NCI-H2196 treated with DMSO at 0.1 percent for 48 hours (cell line): Measurements from ENCODE around the gene PROCR.
"Not testable (repeated sequence)": the region's sequence is repeated elsewhere in the genome, so short reads cannot be mapped to it uniquely, and the experiment has no call there.

Experiments
- DNase-seq: peaks from one replicate; lab custom pipeline; 2025; ENCODE audit not compliant: unreplicated experiment; lab: John Stamatoyannopoulos, UW

Gene PROCR

GRCh38 chr20:35164531-35164930, 7.3 kb upstream of the PROCR start:
- DNase-seq, result not testable (repeated sequence)

GRCh38 chr20:35165221-35166185, 6.4 kb upstream of the PROCR start:
- no peak for DNase-seq

- DNase-seq, result no peak
Observed at GRCh38 chr20:35166242-35166830, 5.5 kb upstream of the PROCR start.

- no peak for DNase-seq
Observed at GRCh38 chr20:35167787-35168186, 4.1 kb upstream of the PROCR start.

GRCh38 chr20:35168701-35169409, 3.0 kb upstream of the PROCR start:
- not testable (repeated sequence) for DNase-seq

GRCh38 chr20:35171438-35171752, 477 bp upstream of the PROCR start:
- no peak for DNase-seq

- DNase-seq, result no peak
Observed at GRCh38 chr20:35172434-35172806, 548 bp downstream of the PROCR start.

GRCh38 chr20:35173576-35174192, 1.8 kb downstream of the PROCR start:
- DNase-seq, result no peak

GRCh38 chr20:35174458-35175216, 2.8 kb downstream of the PROCR start:
- DNase-seq, result no peak

- no peak for DNase-seq
Observed at GRCh38 chr20:35176132-35176531, 4.3 kb downstream of the PROCR start.

GRCh38 chr20:35179292-35180212, 7.7 kb downstream of the PROCR start:
- no peak for DNase-seq

GRCh38 chr20:35180266-35180665, 8.4 kb downstream of the PROCR start:
- no peak for DNase-seq

GRCh38 chr20:35181731-35182130, 9.9 kb downstream of the PROCR start:
- DNase-seq, result no peak

GRCh38 chr20:35186691-35187289, 14.9 kb downstream of the PROCR start:
- DNase-seq, result not testable (repeated sequence)

GRCh38 chr20:35187584-35188190, 15.8 kb downstream of the PROCR start:
- DNase-seq, result no peak

GRCh38 chr20:35189223-35189622, 17.4 kb downstream of the PROCR start:
- not testable (repeated sequence) for DNase-seq

GRCh38 chr20:35190556-35190955, 18.7 kb downstream of the PROCR start:
- no peak for DNase-seq

- no peak for DNase-seq
Observed at GRCh38 chr20:35191419-35192117, 19.7 kb downstream of the PROCR start.
